Activated effector memory CD4-positive, alpha-beta T cell treated with Interleukin-2 at 50 U/mL for 16 hours (primary cell): ENCODE results near the gene TNFRSF14.

Experiments
- DNase-seq: peaks from one replicate; pipeline ENCODE4 v3.0.0-alpha.2; 2020

Gene TNFRSF14

GRCh38 chr1:2604844-2605508 lies 48.8 kb downstream of the TNFRSF14 start:
- DNase-seq: no peak

DNA sequence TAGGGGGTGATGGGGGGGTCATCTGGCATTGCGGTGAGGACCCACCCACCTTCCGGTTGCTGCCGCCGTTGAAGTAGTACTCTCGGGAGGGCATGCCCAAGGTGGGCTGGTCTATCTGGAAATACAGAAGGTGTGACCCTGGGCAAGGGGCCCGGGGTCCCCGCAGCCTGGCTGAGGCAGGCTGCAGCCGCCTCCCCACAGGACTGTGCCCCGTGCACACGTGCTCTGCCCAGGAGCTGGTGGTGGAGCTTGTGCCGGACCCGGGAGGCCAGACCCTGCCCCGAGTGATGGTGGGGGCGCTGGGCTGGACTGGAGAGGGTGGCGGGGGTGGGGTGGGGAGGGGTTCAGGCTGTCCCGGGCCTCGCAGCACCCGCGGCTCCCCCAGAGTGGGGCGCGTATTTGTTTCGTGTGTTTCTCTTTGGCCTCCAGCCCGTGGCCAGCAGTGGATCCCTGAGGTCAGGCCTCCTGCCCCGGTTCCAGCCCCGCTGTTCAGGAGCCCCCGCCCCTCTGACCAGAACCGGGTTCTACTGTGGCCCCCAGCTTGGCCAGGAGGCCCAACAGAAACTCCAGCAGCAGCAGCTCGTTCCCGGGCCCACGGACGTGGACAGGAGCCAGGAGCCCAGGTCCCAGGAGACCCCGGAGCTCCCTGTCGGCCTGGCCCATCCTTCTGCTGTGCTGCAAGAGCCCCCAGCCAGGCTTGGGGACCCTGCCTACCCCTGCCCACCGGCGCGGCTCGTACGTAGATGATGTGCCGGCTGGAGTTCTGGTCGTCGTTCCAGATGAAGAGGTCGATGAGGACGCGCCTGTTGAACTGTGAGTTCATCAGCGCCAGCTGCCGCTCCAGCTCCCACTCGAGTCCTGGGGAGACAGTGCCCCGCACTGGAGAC lies 49.6 kb downstream of the TNFRSF14 start:
- no peak for DNase-seq

DNA sequence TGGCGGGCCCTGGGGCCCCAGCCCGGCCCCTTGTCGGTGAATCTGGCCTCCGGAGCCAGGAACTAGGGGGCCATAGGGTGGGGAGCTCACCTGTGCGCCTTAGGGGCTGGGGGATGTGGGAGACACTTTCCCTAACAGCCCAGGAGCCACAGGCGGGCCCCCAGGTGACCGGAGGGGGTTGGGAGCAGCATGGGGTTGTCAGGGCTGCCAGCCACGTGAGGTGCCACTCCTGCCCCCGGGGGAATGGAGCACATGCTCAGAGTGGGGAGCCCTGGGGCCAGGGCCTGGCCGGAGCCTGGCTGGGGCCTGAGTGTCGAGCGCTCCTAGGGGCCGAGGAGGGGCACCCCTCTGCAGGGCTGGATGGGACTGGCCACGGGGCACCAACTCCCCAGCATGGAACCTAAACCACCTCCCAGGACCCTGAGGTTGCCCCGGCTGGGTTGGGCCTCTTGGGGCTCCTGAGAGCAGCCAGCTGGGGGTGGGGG lies 50.3 kb downstream of the TNFRSF14 start:
- no peak for DNase-seq

- DNase-seq: no peak
Observed at GRCh38 chr1:2606881-2607621, 50.9 kb downstream of the TNFRSF14 start.

DNA sequence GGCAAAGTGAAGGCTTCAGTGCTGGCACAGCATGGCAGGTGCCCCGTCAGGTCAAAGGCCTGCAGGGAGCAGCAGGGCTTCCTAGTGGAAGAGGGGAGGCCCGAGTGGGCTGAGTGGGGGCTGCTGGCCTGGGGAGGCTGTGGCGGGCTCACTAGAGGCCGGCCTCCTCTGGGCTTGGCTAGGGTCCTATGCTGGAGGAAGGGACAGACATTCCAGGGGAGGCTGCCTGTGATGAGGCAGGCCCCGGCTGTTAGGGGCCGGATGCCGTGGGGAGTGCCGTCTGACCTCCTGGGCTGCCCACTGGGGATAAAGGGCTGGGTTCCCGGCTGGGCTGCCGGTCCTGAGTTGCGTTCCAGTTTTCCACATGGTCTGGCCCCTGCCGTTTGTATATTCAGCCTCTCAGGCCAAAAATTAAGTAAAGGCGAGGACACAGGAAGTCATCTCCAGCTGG lies 51.5 kb downstream of the TNFRSF14 start:
- DNase-seq: no peak

GRCh38 chr1:2609319-2610035 lies 53.3 kb downstream of the TNFRSF14 start:
- no peak for DNase-seq

DNA sequence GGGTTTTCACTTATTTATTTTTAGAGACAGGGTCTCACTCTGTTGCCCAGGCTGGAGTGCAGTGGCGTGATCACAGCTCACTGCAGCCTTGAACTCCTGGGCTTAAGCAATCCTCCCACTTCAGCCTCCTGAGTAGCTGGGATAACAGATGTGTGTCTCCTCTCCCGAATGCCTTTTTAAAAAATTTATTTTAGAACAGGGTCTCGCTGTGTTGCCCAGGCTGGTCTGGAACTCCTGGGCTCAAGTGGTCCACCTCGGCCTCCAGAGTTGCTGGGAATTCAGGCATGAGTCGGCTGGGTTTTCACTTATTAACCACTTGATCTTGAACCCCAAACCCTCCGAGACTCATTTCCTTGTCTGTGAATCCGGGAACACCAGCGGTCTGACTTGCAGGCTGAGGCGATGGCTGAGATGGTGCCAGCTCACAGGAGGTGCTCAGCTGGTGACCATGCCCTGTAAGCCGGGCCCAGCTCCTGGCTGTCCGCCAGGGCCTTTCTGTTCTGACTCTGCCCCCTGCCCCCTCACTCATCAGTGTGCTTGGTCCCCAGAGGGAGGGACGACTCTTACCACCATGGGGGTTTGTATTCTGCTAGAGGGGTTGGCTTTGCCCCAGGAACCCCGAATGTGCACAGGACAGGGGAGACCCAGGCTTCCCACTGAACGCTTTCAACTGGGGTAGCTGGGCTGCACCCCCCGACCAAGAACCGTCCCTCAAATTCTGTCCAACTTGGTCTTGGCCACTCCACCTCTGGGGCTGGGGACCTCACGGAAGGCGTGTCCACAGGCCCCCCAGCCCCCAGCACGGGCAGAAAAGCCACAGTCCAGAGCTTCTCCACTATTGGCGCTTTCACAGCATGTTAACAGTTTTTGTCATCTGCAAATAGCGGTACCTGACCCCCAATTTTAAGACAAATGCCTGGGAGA lies 54.1 kb downstream of the TNFRSF14 start:
- no peak for DNase-seq

DNA sequence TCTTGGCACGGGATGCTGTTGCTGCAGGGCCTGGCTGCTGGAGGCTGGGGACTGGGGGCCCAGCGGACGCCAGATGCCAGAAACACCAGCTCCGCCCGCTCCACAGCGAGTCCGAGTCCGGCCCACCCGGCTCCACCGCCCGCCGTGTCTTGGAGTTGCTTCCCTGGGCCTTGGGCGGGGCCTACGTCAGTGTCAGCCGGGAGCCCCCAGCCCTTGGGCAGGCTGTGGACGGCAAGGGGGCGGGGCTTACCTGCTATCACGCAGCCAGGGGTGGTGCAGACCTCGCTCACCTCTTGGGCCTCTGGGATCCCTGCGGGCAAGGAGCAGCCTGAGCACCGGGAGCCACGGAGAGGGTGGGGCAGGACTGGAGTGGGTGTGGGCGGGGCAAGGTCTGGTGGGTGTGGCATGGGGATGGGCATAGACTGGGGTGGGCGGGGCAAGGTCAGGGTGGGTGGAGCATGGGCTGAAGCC lies 54.9 kb downstream of the TNFRSF14 start:
- no peak for DNase-seq

- DNase-seq: no peak
Observed at GRCh38 chr1:2611621-2612437, 55.7 kb downstream of the TNFRSF14 start.

DNA sequence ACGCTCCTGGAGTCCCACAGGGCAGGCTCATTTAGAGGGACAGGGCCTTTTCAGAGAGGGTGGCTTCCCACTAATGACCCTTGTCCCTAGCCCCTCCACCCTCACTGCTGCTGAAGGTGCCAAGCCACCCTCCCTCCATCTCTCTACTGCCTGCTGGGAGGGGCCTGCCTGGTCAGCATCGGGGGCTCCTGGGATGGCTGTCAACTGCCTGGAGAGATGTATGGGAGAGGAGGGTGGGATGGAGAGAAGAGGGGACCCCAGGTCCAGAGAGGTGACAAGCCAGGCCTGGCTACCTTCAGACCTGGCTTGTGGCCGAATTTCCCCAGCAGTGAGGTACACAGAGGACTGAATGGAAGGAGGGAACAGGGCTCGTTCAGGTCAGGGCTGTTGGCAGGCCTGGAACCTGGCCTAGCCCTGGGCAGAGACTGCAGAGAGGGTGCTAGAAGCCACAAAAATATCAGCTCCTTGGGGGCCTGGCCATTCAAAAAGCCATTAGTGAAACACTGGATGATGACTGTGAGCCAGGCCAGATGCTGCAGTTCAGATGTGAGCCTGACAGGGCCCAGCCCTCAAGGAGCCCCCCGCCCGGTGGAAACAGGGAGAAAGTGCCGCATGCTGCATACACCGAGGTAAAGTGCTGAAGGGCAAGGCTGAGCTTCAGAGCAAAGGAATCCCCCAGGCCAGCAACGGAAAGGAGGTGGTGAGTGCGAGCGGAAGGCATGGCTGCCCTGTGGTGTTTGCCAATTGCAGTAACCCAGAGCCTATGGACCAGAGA lies 56.6 kb downstream of the TNFRSF14 start:
- no peak for DNase-seq
